Inflammatory macrophage (primary cell): Measurements from ENCODE around the gene TBX19.

ENCODE experiments used
- DNase-seq, 2 donors: peaks; one replicate each; pipeline ENCODE4 v3.0.0-alpha.2; 2020 to 2022
- total RNA-seq, 18 experiments: gene quantifications; one replicate each; lab custom pipeline; 2026; ENCODE audit warnings: mixed read lengths in 6 of 18, inconsistent platforms in 2 of 18; lab: John Stamatoyannopoulos, UW

Gene TBX19
- 0.82 to 7.7 (median 2.1) reads per million in 18 experiments for total RNA-seq

GRCh38 chr1:168280296-168280927 lies at the start of gene TBX19:
Gene TBX19 (plus strand): TSS chr1:168280877. CDS start chr1:168281091, 214 bp downstream.
- DNase-seq: no peak

GRCh38 chr1:168234846-168235547 lies 45.7 kb upstream of the TBX19 start:
- peak in 1 of 2 donors; percentile 35 for DNase-seq

- no peak for DNase-seq
Measured at GRCh38 chr1:168235548-168235885, 45.2 kb upstream of the TBX19 start.

GRCh38 chr1:168235937-168236336 lies 44.7 kb upstream of the TBX19 start:
- DNase-seq: no peak

- DNase-seq: no peak
Measured at GRCh38 chr1:168236836-168237611, 43.7 kb upstream of the TBX19 start.

- DNase-seq: no peak
Measured at GRCh38 chr1:168243198-168243597, 37.5 kb upstream of the TBX19 start.

- DNase-seq: no peak
Measured at GRCh38 chr1:168243636-168244212, 37.0 kb upstream of the TBX19 start.

- no peak for DNase-seq
Measured at GRCh38 chr1:168245042-168245441, 35.6 kb upstream of the TBX19 start.

GRCh38 chr1:168246506-168246905 lies 34.2 kb upstream of the TBX19 start:
- DNase-seq: no peak

- no peak for DNase-seq
Measured at GRCh38 chr1:168252204-168252733, 28.4 kb upstream of the TBX19 start.

GRCh38 chr1:168256164-168256563 lies 24.5 kb upstream of the TBX19 start:
- DNase-seq: no peak

GRCh38 chr1:168257397-168257796 lies 23.3 kb upstream of the TBX19 start:
- no peak for DNase-seq

- no peak for DNase-seq
Measured at GRCh38 chr1:168259567-168259966, 21.1 kb upstream of the TBX19 start.

- no peak for DNase-seq
Measured at GRCh38 chr1:168260393-168260792, 20.3 kb upstream of the TBX19 start.

GRCh38 chr1:168261390-168261789 lies 19.3 kb upstream of the TBX19 start:
- no peak for DNase-seq

- no peak for DNase-seq
Measured at GRCh38 chr1:168263130-168263529, 17.5 kb upstream of the TBX19 start.

GRCh38 chr1:168264296-168264695 lies 16.4 kb upstream of the TBX19 start:
- DNase-seq: no peak

- DNase-seq: no peak
Measured at GRCh38 chr1:168265596-168265995, 15.1 kb upstream of the TBX19 start.

GRCh38 chr1:168266644-168267186 lies 14.0 kb upstream of the TBX19 start:
- DNase-seq: no peak

GRCh38 chr1:168271636-168272035 lies 9.0 kb upstream of the TBX19 start:
- no peak for DNase-seq

- DNase-seq: no peak
Measured at GRCh38 chr1:168273575-168273974, 7.1 kb upstream of the TBX19 start.

- no peak for DNase-seq
Measured at GRCh38 chr1:168279253-168279652, 1.4 kb upstream of the TBX19 start.
